ENCODE data around the gene FBH1. TPM values are rescaled to one million over a fixed set of nuclear protein-coding genes. Genes with fewer than 3 reads are reported as not detected.
"Not testable (repeated sequence)": the region's sequence is repeated elsewhere in the genome, so short reads cannot be mapped to it uniquely, and the experiment has no call there.

FBH1 gene
- total and polyA plus RNA-seq, 2 donors from 2014 or later = 70.7 to 76.5 TPM

DNA sequence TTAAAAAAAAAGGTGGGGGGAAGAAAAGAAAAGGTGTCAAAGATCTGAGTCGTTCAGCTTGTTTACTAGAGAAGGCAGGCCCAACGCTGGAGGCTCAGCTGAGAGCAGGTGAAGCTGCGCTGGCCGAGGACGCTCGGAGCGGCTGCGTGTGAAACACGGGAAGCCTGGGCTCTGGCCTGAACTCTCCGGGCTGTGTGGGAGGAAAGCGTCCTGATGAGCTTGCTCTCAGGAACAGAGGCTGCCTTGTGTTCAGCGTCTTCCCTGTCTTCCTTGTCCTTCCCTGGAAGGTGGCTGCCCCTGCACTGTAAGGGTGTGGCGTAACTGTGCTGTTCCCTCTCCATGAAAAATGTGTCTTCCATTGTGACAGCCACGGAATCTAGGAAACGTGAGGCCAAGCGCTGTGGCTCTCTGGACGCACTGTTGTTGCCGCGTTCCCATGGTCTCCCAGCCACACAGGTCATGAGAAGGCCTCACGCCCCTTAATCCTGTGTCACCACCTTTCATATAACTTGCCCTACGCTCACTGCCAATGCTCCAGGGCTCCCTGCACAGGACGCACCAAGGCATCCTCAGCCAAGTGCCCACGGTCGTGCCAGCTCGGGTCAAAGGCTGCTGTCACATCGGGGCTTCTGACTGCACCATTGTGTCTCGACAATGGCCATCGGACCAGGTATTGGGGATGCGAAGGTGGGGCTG lies 71.5 kb downstream of the FBH1 start:
- H3K36me3 ChIP-seq (ENCODE audit: control insufficient read depth in 2 of 3, insufficient read depth in 3 of 3, low read length in 3 of 3) = no peaks in the 10 kb centered on the region

DNA sequence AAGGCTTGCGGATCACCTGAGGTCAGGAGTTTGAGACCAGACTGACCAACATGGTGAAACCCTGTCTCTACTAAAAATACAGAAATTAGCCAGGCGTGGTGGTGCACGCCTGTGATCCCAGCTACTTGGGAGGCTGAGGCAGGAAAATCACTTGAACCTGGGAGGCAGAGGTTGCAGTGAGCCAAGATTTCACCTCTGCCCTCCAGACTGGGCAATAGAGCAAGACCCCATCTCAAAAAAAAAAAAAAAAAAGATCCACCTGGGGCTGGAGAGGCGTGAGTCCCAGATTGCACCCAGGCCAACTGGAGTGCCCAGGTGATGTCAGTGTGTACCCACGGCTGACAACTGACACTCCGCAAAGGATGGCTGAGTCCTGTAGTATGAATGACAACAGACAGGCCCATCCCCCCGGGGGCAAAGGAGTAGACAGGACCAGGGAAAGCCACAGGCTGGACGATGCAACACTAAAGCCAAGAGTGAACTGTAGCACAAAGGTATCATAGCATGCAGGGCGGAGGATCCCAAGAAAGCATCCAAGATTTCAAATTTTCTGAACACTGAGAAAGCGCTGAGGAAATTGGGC lies 72.4 kb downstream of the FBH1 start:
- FAIRE-seq; H3K36me3 ChIP-seq (ENCODE audit: control insufficient read depth in 2 of 3, insufficient read depth in 3 of 3, low read length in 3 of 3): not testable (repeated sequence)

More for the DNA sequence above, 71.5 kb downstream of the FBH1 start:
- Histone ChIP-seq H3K4me3 (ENCODE audit: low read length in 3 of 3) (no peak overlapping the region), H3K9ac (ENCODE audit: low read length in 3 of 3) (no peak overlapping the region), H3K27ac (ENCODE audit: low read depth in 2 of 2, low read length in 2 of 2) (no peak overlapping the region), H3K27me3 (ENCODE audit: control insufficient read depth, insufficient read depth, low read length) (no peaks in the 10 kb centered on the region), H3K9me3 (ENCODE audit: control insufficient read depth in 2 of 3, insufficient read depth in 1 of 3, low read length in 3 of 3) (no peaks in the 10 kb centered on the region), H3K4me1 (ENCODE audit: control insufficient read depth in 2 of 3, insufficient read depth in 2 of 3, low read depth in 1 of 3, low read length in 3 of 3) (peaks cover 0 to 3% (median 0%) of the 10 kb centered on the region in 3 donors)
- peak in 3 of 5 donors; percentile 33 to 58 (median 52) for DNase-seq
- TF ChIP-seq CTCF (IDR thresholded peaks at IDR 0.05; ENCODE audit: borderline replicate concordance, extremely low read depth, insufficient read depth) = no peak
- no peak for FAIRE-seq
- intact Hi-C loops (cut with DNase I) = no loop called here

DNA sequence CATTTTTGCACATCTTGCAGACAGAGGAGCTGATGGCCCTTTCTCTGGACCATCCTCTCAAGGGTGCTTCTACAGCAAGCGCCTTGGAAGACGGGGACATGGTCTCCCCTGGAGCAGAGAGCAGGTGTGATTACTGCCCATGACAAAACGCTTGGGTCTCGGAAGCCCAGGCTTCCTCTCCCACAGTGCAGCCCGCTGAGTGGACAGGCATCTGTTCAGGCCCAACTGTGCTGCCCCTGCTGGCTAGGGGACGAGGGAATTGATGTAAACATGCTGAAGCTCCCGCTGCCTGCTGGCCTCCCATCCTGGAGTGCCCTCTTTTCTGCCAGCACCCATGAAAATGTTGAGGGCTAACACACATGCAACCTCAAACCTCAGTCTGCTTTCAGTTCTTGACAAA lies 73.0 kb downstream of the FBH1 start:
- no peak overlapping the region for H3K4me3 ChIP-seq (ENCODE audit: low read length in 3 of 3)
- no peaks in the 10 kb centered on the region for H3K9me3 ChIP-seq (ENCODE audit: control insufficient read depth in 2 of 3, insufficient read depth in 1 of 3, low read length in 3 of 3)
- H3K27me3 ChIP-seq (ENCODE audit: control insufficient read depth, insufficient read depth, low read length) = no peaks in the 10 kb centered on the region
- H3K36me3 ChIP-seq (ENCODE audit: control insufficient read depth in 2 of 3, insufficient read depth in 3 of 3, low read length in 3 of 3) = no peaks in the 10 kb centered on the region
- peak in 1 of 5 donors; percentile 48 for DNase-seq
- H3K4me1 ChIP-seq (ENCODE audit: control insufficient read depth in 2 of 3, insufficient read depth in 2 of 3, low read depth in 1 of 3, low read length in 3 of 3) = peaks cover 0 to 3% (median 0%) of the 10 kb centered on the region in 3 donors
- H3K9ac ChIP-seq (ENCODE audit: low read length in 3 of 3) = no peak overlapping the region
- H3K27ac ChIP-seq (ENCODE audit: low read depth in 2 of 2, low read length in 2 of 2) = no peak overlapping the region
- no peak for TF ChIP-seq CTCF (IDR thresholded peaks at IDR 0.05; ENCODE audit: borderline replicate concordance, extremely low read depth, insufficient read depth)
- intact Hi-C loops (cut with DNase I) = no loop called here
- FAIRE-seq = no peak

More for the DNA sequence above, 72.4 kb downstream of the FBH1 start:
- H3K9me3 ChIP-seq (ENCODE audit: control insufficient read depth in 2 of 3, insufficient read depth in 1 of 3, low read length in 3 of 3); intact Hi-C loops (cut with DNase I); H3K4me3 ChIP-seq (ENCODE audit: low read length in 3 of 3); H3K4me1 ChIP-seq (ENCODE audit: control insufficient read depth in 2 of 3, insufficient read depth in 2 of 3, low read depth in 1 of 3, low read length in 3 of 3); H3K27ac ChIP-seq (ENCODE audit: low read depth in 2 of 2, low read length in 2 of 2); H3K9ac ChIP-seq (ENCODE audit: low read length in 3 of 3); H3K27me3 ChIP-seq (ENCODE audit: control insufficient read depth, insufficient read depth, low read length): not testable (repeated sequence)
- peak in 1 of 5 donors; percentile 22 for DNase-seq

DNA sequence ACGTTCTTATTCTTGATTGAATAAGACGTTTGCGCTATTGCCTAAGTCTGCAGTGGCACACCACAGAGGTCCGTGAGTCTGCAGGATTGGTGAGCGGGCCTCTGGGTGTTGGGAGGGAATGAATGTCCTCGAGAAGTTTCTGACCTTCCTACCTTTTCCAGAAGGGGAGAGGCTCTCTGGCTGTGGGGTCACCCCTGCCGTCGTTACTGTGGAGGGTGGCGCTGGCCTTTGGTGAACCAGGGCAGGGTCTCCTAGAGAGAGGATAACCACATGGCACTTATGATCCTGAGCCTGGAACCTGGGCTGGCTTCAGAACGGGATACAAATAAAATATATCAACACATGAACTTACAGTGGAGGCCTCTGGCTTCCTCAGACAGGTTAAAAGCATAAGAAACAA lies 73.5 kb downstream of the FBH1 start:
- H3K4me1 ChIP-seq (ENCODE audit: control insufficient read depth in 2 of 3, insufficient read depth in 2 of 3, low read depth in 1 of 3, low read length in 3 of 3) = peaks cover 0 to 3% (median 0%) of the 10 kb centered on the region in 3 donors
- TF ChIP-seq CTCF (IDR thresholded peaks at IDR 0.05; ENCODE audit: borderline replicate concordance, extremely low read depth, insufficient read depth) = no peak
- no peaks in the 10 kb centered on the region for H3K27me3 ChIP-seq (ENCODE audit: control insufficient read depth, insufficient read depth, low read length)
- peak in 1 of 5 donors; percentile 49 for DNase-seq
- no peak overlapping the region for H3K4me3 ChIP-seq (ENCODE audit: low read length in 3 of 3)
- H3K9me3 ChIP-seq (ENCODE audit: control insufficient read depth in 2 of 3, insufficient read depth in 1 of 3, low read length in 3 of 3) = no peaks in the 10 kb centered on the region
- no peak overlapping the region for H3K27ac ChIP-seq (ENCODE audit: low read depth in 2 of 2, low read length in 2 of 2)
- no peak overlapping the region for H3K9ac ChIP-seq (ENCODE audit: low read length in 3 of 3)
- FAIRE-seq = no peak
- intact Hi-C loops (cut with DNase I) = no loop called here
- no peaks in the 10 kb centered on the region for H3K36me3 ChIP-seq (ENCODE audit: control insufficient read depth in 2 of 3, insufficient read depth in 3 of 3, low read length in 3 of 3)
